Inflammatory macrophage (primary cell): ENCODE data around the gene CHRM4.
"Not testable (repeated sequence)": the region's sequence is repeated elsewhere in the genome, so short reads cannot be mapped to it uniquely, and the experiment has no call there.

Experiments used
- DNase-seq, 2 donors: peaks; one replicate each; pipeline ENCODE4 v3.0.0-alpha.2; 2020 to 2022

CHRM4 gene

GRCh38 chr11:46381819-46382645 lies 9.5 kb downstream of the CHRM4 start:
- DNase-seq: no peak

GRCh38 chr11:46381048-46381818 lies 10.3 kb downstream of the CHRM4 start, which contains the start of gene MDK:
Gene MDK, plus strand, starts transcription at chr11:46381669. Its CDS starts 389 bp downstream, at chr11:46382058.
- no peak for DNase-seq

- DNase-seq: peak; percentile 46 to 62
Measured at GRCh38 chr11:46380340-46381047, 11.1 kb downstream of the CHRM4 start.

DNA sequence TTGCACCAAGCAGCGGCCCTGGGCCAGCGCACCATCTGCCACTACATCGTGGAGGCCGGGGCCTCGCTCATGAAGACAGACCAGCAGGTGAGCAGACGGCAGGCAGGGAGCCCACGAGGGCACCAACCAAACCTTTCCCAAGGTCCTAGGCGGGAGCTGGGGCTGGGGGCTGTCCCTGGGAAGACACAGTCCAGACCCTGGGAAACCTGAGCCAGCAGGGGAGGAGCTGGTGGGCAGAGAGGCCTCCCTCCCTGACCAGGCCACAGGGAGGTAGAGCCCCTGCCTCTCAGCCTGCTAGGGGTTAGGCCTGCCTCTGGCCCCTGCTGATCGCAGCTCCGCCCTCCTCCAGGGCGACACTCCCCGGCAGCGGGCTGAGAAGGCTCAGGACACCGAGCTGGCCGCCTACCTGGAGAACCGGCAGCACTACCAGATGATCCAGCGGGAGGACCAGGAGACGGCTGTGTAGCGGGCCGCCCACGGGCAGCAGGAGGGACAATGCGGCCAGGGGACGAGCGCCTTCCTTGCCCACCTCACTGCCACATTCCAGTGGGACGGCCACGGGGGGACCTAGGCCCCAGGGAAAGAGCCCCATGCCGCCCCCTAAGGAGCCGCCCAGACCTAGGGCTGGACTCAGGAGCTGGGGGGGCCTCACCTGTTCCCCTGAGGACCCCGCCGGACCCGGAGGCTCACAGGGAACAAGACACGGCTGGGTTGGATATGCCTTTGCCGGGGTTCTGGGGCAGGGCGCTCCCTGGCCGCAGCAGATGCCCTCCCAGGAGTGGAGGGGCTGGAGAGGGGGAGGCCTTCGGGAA lies 11.9 kb downstream of the CHRM4 start:
- DNase-seq: not testable (repeated sequence)

DNA sequence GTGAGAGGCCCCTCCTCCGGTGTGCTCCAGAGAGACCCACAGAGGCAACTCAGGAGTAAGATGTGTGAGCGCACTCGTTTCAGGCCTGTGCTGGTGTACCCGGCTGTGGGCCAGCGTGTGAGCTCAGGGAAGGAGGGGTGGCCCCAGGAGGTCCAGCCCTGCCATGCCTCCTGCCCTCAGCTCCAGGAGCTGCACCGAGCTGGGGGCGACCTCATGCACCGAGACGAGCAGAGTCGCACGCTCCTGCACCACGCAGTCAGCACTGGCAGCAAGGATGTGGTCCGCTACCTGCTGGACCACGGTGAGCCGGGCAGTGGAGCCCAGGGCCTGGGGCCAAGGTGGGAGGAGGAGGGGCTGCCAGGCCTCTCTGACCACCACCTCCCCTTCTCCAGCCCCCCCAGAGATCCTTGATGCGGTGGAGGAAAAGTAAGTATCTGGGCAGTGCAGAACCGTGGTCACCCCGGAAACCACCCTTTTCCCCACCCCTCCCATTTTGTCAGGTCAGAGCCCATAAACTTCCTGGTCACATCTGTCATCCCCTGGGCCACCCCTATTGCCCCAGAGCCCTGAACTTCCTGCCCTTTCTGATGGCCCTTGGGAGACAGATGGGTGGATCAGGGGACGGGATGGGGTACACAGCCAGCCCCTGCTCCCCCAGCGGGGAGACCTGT lies 12.6 kb downstream of the CHRM4 start:
- no peak for DNase-seq

- DNase-seq: no peak
Measured at GRCh38 chr11:46378296-46378695, 13.3 kb downstream of the CHRM4 start.

- DNase-seq: no peak
Measured at GRCh38 chr11:46377831-46378230, 13.7 kb downstream of the CHRM4 start.

DNA sequence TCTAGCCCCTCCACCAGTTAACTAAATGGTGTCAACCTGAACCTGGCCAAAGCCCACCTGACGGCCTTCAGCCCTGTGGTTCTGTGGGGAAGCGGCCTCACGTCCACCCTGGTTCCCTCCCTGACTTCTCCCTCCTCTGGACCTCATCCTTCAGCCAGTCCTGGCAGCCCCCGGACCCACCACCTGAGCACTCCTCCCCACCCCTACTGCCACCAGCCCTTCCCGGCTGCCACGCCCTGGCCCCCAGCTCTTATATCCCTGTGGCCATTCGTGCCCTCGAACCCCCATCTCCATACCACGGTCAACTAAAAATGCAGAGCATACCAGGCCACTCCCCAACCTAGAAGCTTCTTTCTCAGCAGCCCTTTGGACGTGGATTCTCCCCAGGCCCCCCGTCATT lies 14.3 kb downstream of the CHRM4 start:
- DNase-seq: no peak

DNA sequence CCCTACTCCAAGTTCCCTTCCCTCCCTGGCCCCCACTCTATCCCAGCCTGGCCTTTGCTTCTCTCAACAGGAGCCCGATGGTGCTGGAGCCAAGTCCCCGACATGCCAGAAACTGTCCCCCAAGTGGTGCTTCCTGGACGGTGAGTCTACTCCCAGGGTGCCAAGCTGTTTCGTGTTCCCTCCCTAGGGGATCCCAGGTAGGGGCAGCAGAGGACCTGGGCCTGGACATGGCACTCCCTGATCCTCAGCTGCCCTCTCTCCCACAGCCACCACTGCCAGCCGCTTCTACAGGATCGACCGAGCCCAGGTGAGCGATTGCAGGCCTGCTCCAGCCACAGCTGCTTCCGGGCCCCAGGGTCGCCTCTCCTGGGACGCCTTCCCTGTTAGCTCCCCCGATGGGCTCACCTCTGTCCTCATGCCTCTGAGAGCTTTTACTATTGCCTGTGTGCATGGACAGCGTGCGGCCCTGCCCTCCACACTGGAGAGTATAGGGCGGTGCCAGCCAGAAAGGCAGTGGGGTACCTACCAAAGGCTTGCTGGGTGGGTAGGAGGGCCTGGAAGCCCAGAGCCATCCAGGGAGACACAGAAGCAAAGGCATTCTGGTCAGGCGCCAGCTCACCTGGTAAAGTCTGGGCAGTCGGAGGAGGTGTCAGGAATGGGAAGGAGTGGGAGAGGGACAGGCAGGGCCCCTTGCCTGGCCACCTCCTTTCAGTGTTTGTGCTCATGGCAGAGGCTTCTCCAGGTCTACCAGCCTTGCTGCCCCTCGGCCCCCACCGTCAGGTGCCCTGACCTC lies 15.1 kb downstream of the CHRM4 start:
- DNase-seq: no peak

DNA sequence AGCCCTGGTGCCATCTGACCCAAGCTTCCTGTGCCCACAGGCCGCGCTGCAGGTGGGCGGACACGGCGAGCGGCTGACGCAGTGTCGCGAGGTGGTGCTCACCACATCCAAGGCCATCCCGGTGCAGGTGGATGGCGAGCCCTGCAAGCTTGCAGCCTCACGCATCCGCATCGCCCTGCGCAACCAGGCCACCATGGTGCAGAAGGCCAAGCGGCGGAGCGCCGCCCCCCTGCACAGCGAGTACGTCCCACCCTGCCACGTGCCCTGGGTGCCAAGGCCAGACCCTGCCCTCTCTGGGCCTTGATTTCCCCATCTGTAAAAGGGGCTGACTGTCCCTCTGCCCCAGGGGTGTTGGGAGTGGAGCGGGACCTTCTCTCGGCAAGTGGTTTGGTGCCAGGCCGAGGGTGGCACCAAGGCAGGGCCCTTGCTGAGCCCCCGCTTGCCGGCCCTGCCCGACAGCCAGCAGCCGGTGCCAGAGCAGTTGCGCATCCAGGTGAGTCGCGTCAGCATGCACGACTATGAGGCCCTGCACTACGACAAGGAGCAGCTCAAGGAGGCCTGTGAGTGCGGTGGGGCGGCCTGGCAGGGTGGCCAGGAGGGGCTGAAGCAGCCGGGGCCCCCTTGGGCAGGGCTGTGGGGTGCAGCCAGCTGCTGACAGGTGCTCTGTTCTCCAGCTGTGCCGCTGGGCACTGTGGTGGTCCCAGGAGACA lies 16.0 kb downstream of the CHRM4 start:
- no peak for DNase-seq

GRCh38 chr11:46374815-46375214 lies 16.8 kb downstream of the CHRM4 start:
- DNase-seq: no peak

GRCh38 chr11:46373787-46374740 lies 17.5 kb downstream of the CHRM4 start:
- no peak for DNase-seq

- DNase-seq: not testable (repeated sequence)
Measured at GRCh38 chr11:46372501-46372900, 19.1 kb downstream of the CHRM4 start.

DNA sequence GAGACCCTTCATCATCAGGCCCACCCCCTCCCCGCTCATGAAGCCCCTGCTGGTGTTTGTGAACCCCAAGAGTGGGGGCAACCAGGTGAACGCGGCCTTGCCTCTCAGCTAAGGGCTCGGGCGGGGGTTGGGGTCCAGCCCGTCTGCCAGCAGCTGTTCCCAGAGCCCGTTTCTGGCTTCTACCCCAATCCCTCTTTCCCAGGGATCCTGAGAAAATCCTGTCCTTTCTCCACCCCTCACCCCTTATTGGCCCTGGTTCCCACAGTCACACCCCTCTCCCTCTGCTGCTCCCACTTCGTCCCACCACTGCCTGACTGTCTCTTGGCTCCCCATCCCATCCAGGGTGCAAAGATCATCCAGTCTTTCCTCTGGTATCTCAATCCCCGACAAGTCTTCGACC lies 19.5 kb downstream of the CHRM4 start:
- no peak for DNase-seq

GRCh38 chr11:46371262-46371661 lies 20.3 kb downstream of the CHRM4 start:
- not testable (repeated sequence) for DNase-seq

- DNase-seq: no peak
Measured at GRCh38 chr11:46370253-46370652, 21.3 kb downstream of the CHRM4 start.

GRCh38 chr11:46369458-46370152 lies 22.0 kb downstream of the CHRM4 start:
- peak; percentile 43 to 64 for DNase-seq

- DNase-seq: no peak
Measured at GRCh38 chr11:46367916-46368267, 23.7 kb downstream of the CHRM4 start.
